Activated B cell treated with CpG ODN at 0.5 μM for 24 hours (primary cell): ENCODE results near the gene FYN. TPM values are rescaled to one million over a fixed set of nuclear protein-coding genes. Genes with fewer than 3 reads are reported as not detected.

Experiments used
- ATAC-seq: fragments of 200-7000 bp; cut with Tn5 transposase; one replicate; pipeline ENCODE4 v1.10.0; 2021; ENCODE audit warnings: low read depth, mild to moderate bottlenecking, moderate library complexity
- CTCF ChIA-PET: fragments of 350-600 bp; sonication (Branson Sonifier 250); formaldehyde crosslinking; loops from one replicate; lab custom pipeline; 2021; ENCODE audit warnings: antibody characterized with exemption; lab: Charles Lee
- POLR2A ChIA-PET: fragments of 350-600 bp; sonication (Branson Sonifier 250); formaldehyde crosslinking; loops from one replicate; lab custom pipeline; 2021; ENCODE audit warnings: antibody characterized with exemption; lab: Charles Lee
- DNase-seq: peaks from one replicate; pipeline ENCODE4 v3.0.0; 2022
- H3K27ac Mint-ChIP-seq: one replicate; pipeline ENCODE4 v1.8.0; 2020; ENCODE audit warnings: mixed read lengths
- H3K27me3 Mint-ChIP-seq: one replicate; pipeline ENCODE4 v1.8.0; 2021; ENCODE audit warnings: mixed read lengths
- H3K36me3 Mint-ChIP-seq: one replicate; pipeline ENCODE4 v1.8.0; 2021; ENCODE audit warnings: low read depth, mixed read lengths
- H3K4me1 Mint-ChIP-seq: one replicate; pipeline ENCODE4 v1.8.0; 2021; ENCODE audit warnings: mixed read lengths
- H3K4me3 Mint-ChIP-seq: one replicate; pipeline ENCODE4 v1.8.0; 2020; ENCODE audit warnings: mild to moderate bottlenecking, mixed read lengths
- H3K9me3 Mint-ChIP-seq: one replicate; pipeline ENCODE4 v1.8.0; 2020; ENCODE audit warnings: mixed read lengths
- intact Hi-C: fragments of 100-400 bp; cut with micrococcal nuclease; formaldehyde crosslinking; loops from one replicate; pipeline ENCODE4 v1.15.1; 2024
- total RNA-seq: library from RNA; stranded (reverse); gene quantifications from 2 replicates; pipeline ENCODE4 v1.2.3, GENCODE V29; 2022
- TF ChIP-seq, protein P1 (sequence below): fragments of 200-600 bp; IDR thresholded peaks from one replicate; pipeline ENCODE4 v1.8.0; 2022; ENCODE audit warnings: antibody characterized with exemption, mild to moderate bottlenecking

FYN gene
- total RNA-seq, 1 donor from 2014 or later, result 64.7 TPM

DNA sequence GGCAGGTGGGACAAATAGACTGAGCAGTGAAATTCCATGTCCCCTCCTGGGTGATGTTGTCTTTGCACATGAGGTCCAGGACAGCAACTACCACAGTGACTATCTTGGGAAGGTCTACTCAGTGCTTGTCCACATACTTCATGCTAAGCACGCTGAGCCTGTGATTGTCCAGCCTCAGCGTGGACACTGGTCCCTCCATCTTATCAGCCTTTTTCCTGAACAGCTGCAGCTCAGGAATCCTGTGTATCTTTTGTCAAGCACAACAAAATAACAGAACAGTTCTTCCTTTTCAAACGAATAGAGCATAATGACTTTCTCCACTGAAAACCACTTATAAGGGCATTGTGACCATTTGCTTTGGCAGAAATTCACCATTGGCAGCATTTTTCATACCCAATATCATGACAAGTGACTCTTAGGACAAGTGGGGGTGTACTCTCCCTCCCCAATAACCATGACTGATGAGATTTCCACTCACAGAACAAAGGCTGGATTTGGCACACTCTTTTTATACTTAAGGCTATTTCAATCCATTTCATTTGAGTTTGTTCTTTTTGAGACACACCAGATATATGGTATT lies 90.3 kb downstream of the FYN start:
- Mint-ChIP-seq H3K27ac (no peak overlapping the region), H3K36me3 (peaks cover 6% of the 10 kb centered on the region), H3K4me3 (no peak overlapping the region), H3K9me3 (no peaks in the 10 kb centered on the region), H3K4me1 (peaks cover under 1% of the 10 kb centered on the region), H3K27me3 (no peaks in the 10 kb centered on the region)
- TF ChIP-seq, protein P1, sequence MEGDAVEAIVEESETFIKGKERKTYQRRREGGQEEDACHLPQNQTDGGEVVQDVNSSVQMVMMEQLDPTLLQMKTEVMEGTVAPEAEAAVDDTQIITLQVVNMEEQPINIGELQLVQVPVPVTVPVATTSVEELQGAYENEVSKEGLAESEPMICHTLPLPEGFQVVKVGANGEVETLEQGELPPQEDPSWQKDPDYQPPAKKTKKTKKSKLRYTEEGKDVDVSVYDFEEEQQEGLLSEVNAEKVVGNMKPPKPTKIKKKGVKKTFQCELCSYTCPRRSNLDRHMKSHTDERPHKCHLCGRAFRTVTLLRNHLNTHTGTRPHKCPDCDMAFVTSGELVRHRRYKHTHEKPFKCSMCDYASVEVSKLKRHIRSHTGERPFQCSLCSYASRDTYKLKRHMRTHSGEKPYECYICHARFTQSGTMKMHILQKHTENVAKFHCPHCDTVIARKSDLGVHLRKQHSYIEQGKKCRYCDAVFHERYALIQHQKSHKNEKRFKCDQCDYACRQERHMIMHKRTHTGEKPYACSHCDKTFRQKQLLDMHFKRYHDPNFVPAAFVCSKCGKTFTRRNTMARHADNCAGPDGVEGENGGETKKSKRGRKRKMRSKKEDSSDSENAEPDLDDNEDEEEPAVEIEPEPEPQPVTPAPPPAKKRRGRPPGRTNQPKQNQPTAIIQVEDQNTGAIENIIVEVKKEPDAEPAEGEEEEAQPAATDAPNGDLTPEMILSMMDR, result no peak
- no peak for ATAC-seq
- ChIA-PET POLR2A (no interaction called here), CTCF (no interaction called here)
- no peak for DNase-seq
- intact Hi-C loops, result no loop called here

DNA sequence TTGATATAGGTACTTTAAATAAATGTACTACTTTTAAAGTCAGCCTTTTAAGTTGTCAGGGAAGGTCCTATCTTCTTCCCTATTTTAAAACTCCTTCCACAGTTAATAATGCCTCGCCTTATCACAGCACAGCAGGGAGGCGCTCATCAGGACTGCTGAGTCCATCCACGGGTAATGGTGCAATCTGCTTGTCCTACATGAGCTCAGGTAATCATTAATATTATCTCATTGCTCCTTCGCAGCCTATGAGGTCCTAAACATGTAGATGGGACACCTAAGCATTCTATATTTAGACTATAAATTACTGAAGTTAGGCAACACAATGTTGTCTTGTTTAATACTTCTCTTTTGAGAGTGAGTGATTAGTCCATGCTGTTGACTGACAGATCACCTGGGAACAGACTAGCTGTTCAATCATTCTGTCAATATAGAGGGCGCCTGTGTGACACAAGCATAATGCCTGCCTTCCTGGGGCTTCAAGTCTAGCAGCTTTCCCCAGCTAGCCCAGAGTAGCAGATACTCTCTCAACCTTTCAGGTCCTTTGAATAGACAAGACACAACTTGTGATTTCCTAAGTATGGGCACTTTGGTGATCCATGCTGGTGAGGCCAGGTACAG lies 91.0 kb downstream of the FYN start:
- no peak for ATAC-seq
- Mint-ChIP-seq H3K4me1 (peaks cover 5% of the 10 kb centered on the region), H3K36me3 (peaks cover 6% of the 10 kb centered on the region), H3K4me3 (no peak overlapping the region), H3K27ac (no peak overlapping the region), H3K27me3 (no peaks in the 10 kb centered on the region), H3K9me3 (no peaks in the 10 kb centered on the region)
- TF ChIP-seq, protein P1, result no peak
- DNase-seq, result no peak
- intact Hi-C loops, result no loop called here
- ChIA-PET POLR2A (no interaction called here), CTCF (no interaction called here)

DNA sequence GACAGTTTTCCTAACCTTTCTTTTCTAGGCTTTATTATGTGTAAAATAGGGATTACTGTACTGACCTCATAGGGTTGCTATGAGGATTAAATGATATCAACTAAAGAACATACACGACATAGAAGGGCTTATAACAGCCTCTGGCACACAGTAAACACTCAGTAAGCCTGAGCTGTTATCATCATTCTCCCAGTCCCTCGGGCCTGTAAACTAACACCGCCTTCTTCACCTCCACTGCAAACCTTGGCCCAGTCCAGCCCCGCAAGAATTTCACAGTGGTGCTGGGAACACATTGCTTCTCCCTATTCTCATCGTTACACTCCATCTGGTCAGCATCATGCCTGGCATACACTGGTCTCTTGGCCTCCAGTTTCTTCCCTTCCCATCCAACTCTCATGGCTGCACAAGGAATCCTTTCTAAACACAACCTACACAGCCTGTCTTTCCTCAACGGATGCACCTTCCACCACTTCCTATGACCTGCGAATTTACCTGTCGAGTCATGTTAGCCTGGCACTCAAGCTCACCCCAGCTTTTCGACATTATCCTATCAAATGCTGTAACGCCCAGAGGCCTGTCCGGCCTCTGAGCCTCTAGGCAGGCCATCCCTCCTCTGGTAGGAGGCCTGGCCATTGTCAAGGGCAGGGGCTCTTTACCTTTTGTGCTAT lies 92.1 kb downstream of the FYN start:
- Mint-ChIP-seq H3K36me3 (peaks cover 9% of the 10 kb centered on the region), H3K27me3 (no peaks in the 10 kb centered on the region), H3K4me1 (peaks cover 9% of the 10 kb centered on the region), H3K4me3 (no peak overlapping the region), H3K9me3 (no peaks in the 10 kb centered on the region), H3K27ac (no peak overlapping the region)
- DNase-seq (no peak), ATAC-seq (no peak)
- CTCF ChIA-PET, result no interaction called here
- TF ChIP-seq, protein P1, result no peak
- POLR2A ChIA-PET, result no interaction called here
- intact Hi-C loops, result no loop called here

DNA sequence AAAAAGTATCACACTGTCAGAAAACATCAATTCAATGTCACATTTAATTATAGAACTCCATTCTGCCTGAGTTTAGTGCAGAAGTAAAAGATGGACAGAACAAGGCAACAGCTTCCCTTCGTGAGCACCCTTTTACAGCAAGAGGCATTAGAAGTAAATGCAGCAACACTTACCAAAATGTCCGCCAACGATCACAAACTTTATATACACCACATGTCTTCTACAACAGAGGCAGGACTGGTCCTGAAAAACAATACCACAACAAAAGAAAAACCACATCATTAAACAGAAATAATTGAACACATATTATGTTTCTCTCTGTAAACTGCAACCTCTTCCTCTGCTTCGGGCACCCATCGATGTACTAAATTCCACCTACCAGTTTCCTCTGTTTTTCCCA lies 92.9 kb downstream of the FYN start:
- CTCF ChIA-PET, result no interaction called here
- no peak for DNase-seq
- POLR2A ChIA-PET, result no interaction called here

DNA sequence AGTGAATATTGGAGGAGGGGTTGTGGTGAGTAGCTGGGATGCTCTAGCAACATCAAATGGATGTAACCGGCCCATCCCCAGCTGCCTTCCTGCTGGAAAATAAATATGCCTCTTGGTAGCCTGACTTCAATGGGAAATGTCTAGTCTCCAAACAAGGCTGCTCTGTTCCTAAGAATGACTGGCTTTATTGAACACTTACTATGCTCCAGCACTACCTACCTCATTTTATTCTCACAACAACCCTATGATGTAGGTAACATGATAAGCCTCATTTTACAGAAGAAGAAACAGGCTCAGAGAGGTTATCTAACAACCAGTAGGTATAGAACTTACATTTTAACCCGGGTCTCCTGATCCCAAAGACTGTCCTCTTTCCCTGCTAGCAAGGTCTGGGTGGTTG lies 93.6 kb downstream of the FYN start:
- DNase-seq (no peak), ATAC-seq (no peak)
- H3K9me3 Mint-ChIP-seq, result no peaks in the 10 kb centered on the region
- no peak overlapping the region for H3K27ac Mint-ChIP-seq
- H3K4me3 Mint-ChIP-seq, result no peak overlapping the region
- H3K36me3 Mint-ChIP-seq, result peaks cover 9% of the 10 kb centered on the region
- POLR2A ChIA-PET, result interaction anchor here (0.7 kb wide), 1 partner anchor 264 kb away, joined by 9 read pairs; no protein-coding TSS in a partner anchor
- H3K4me1 Mint-ChIP-seq, result peaks cover 9% of the 10 kb centered on the region
- CTCF ChIA-PET, result no interaction called here
- no peaks in the 10 kb centered on the region for H3K27me3 Mint-ChIP-seq
- TF ChIP-seq, protein P1, result no peak
- intact Hi-C loops, result no loop called here

More for the DNA sequence above, 92.9 kb downstream of the FYN start:
- peaks cover 9% of the 10 kb centered on the region for H3K36me3 Mint-ChIP-seq
- no peak overlapping the region for H3K27ac Mint-ChIP-seq
- no peak overlapping the region for H3K4me3 Mint-ChIP-seq
- TF ChIP-seq, protein P1, result no peak
- no peaks in the 10 kb centered on the region for H3K27me3 Mint-ChIP-seq
- intact Hi-C loops, result no loop called here
- no peaks in the 10 kb centered on the region for H3K9me3 Mint-ChIP-seq
- peaks cover 9% of the 10 kb centered on the region for H3K4me1 Mint-ChIP-seq
- no peak for ATAC-seq
